Transverse colon (tissue), 4 donors: Measurements from ENCODE around the gene NUDCD2. TPM values are rescaled to one million over a fixed set of nuclear protein-coding genes. Genes with fewer than 3 reads are reported as not detected.

Experiments used
- DNase-seq: peaks from one replicate; pipeline ENCODE4 v3.0.0-alpha.2; 2019
- H3K27ac ChIP-seq, 4 donors: fragments of 200-600 bp; sonication (generic); 2 replicates each; pipeline ENCODE4 v1.5.1; 2016 to 2018; ENCODE audit warnings: inconsistent platforms in 4 of 4
- H3K27me3 ChIP-seq: fragments of 200-600 bp; sonication (generic); 2 replicates; pipeline ENCODE4 v1.5.1; 2017; ENCODE audit warnings: inconsistent platforms
- H3K36me3 ChIP-seq, 4 donors: fragments of 200-600 bp; sonication (generic); 2 replicates each; pipeline ENCODE4 v1.5.1; 2017 to 2019; ENCODE audit warnings: inconsistent platforms in 4 of 4
- H3K4me1 ChIP-seq, 4 donors: fragments of 200-600 bp; sonication (generic); 2 replicates each; pipeline ENCODE4 v1.5.1; 2017 to 2020; ENCODE audit warnings: inconsistent platforms in 4 of 4
- H3K4me3 ChIP-seq, 4 donors: fragments of 200-600 bp; sonication (generic); 1 replicate in 1 of 4; 2 replicates in 3 of 4; pipeline versions ENCODE4 v1.5.1 to v1.6.1; 2017 to 2019; ENCODE audit warnings: inconsistent platforms in 4 of 4
- H3K9me3 ChIP-seq, 2 donors: fragments of 200-600 bp; sonication (generic); 2 replicates each; pipeline ENCODE4 v1.5.1; 2017 to 2019; ENCODE audit warnings: inconsistent platforms in 2 of 2
- EP300 ChIP-seq: sonication (generic); formaldehyde crosslinking; IDR thresholded peaks from one replicate; pipeline ENCODE4 v1.6.1; 2017; ENCODE audit warnings: antibody characterized with exemption, low read depth
- POLR2A ChIP-seq: fragments of 450-650 bp; IDR thresholded peaks from one replicate; pipeline ENCODE4 v1.6.1; 2016; ENCODE audit warnings: antibody characterized with exemption, mild to moderate bottlenecking, moderate library complexity
- POLR2AphosphoS5 ChIP-seq, 3 donors: sonication (generic); formaldehyde crosslinking; IDR thresholded peaks; one replicate each; pipeline ENCODE4 v1.6.1; 2016; ENCODE audit warnings: antibody characterized with exemption in 3 of 3
- WGBS, 2 donors: methylation state at CpG; one replicate each; pipeline ENCODE4 v1.1.5; 2018; ENCODE audit warnings: low coverage in 1 of 2; 5-methylcytosine and 5-hydroxymethylcytosine counted together
- in situ Hi-C, 4 donors: fragments of 200-750 bp; cut with MboI; loops; one replicate each; pipeline versions ENCODE4 v1.15.0 to v1.15.1; 2017; ENCODE audit warnings: low sequenced_read_pairs in 3 of 4, low pct_ligation_motif_present in 1 of 4, low pct_unique_long_range_greater_than_20kb in 1 of 4
- intact Hi-C: fragments of 100-400 bp; cut with DNase I; formaldehyde crosslinking; loops from one replicate; pipeline ENCODE4 v1.15.1; 2023; ENCODE audit warnings: low total_unique reads
- total RNA-seq, 4 donors: library from RNA; depleted of rRNA; stranded (reverse); fragments of >200 nt; gene quantifications; one replicate each; pipeline ENCODE4 v1.1.0, GENCODE V29; 2016
- TF ChIP-seq, protein P1 (sequence below), 5 experiments: fragments of 200-600 bp in 3 of 5; fragments of 450-650 bp in 2 of 5; sonication (generic) in 3 of 5; IDR thresholded peaks; 1 replicate in 2 of 5; 2 replicates in 3 of 5; pipeline ENCODE4 v1.5.1; 2016 to 2017; ENCODE audit warnings: antibody characterized with exemption in 5 of 5, inconsistent platforms in 3 of 5, mild to moderate bottlenecking in 2 of 5, moderate library complexity in 1 of 5

Gene NUDCD2
- total RNA-seq, 4 donors from 2014 or later: 1.5 to 6.2 (median 3.1) TPM

DNA sequence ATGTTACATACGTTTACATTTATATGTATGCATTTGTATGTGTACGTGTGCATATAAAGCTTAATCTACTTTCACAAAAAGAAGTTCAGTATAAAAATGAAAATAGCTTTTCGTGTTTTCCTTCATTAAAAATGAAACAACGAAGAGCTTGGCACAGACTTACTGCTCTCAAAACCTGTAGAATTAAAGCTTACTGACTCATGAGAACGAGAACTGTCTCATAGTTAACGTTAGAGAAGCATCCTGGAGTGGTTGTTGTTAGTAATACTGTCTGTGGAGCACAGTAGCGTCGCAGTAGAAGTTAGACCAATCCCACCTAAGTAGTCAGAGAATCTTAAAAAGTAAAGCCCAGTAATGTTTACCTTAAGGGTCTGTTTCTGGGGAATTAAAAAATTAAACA, 46.8 kb upstream of the NUDCD2 start:
- Histone ChIP-seq H3K4me3 (peak overlapping the region; percentile 84 to 98 (median 88)), H3K4me1 (peaks cover 25 to 67% (median 38%) of the 10 kb centered on the region in 4 donors)
- intact Hi-C loops: no loop called here

DNA sequence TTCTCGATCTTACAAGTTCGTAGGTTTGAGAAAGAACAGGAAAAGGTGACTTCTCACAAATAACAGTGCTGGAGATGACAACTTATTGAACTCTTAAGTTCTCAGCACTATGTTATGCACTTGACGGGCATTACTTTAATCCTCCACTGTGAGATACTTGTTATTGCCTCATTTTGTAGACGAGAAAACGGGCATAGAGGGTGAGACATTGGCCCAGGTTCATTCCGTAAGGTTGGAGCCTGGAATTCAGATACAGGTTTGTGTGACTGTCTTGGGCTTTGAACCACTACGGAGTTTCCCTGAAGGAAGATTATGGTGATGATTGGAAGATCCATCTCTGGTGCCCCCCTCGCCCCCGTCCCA, 46.2 kb upstream of the NUDCD2 start:
- no peak for TF ChIP-seq POLR2AphosphoS5 (IDR thresholded peaks at IDR 0.05)
- no peaks in the 10 kb centered on the region for H3K36me3 ChIP-seq
- intact Hi-C loops: no loop called here
- 0 to 1% methylated on average over 2 to 9 of the region's 9 CpGs for WGBS, 2 donors
- no peaks in the 10 kb centered on the region for H3K27me3 ChIP-seq
- peak overlapping the region; percentile 84 to 98 (median 88) for H3K4me3 ChIP-seq
- H3K4me1 ChIP-seq: peaks cover 24 to 63% (median 38%) of the 10 kb centered on the region in 4 donors
- DNase-seq: no peak
- no peaks in the 10 kb centered on the region for H3K9me3 ChIP-seq
- in situ Hi-C loops: loop anchor here in 1 of 4 donors (10.0 kb wide), 1 partner anchor 51 kb away; no protein-coding TSS in a partner anchor
- H3K27ac ChIP-seq: peak overlapping the region; percentile 99 to 100 (median 99)

More for the DNA sequence above, 46.8 kb upstream of the NUDCD2 start:
- no peaks in the 10 kb centered on the region for H3K27me3 ChIP-seq
- DNase-seq: no peak
- in situ Hi-C loops: loop anchor here in 1 of 4 donors (10.0 kb wide), 1 partner anchor 52 kb away; no protein-coding TSS in a partner anchor
- TF ChIP-seq POLR2AphosphoS5 (IDR thresholded peaks at IDR 0.05) (no peak), EP300 (no peak), POLR2A (no peak)
- TF ChIP-seq, protein P1, sequence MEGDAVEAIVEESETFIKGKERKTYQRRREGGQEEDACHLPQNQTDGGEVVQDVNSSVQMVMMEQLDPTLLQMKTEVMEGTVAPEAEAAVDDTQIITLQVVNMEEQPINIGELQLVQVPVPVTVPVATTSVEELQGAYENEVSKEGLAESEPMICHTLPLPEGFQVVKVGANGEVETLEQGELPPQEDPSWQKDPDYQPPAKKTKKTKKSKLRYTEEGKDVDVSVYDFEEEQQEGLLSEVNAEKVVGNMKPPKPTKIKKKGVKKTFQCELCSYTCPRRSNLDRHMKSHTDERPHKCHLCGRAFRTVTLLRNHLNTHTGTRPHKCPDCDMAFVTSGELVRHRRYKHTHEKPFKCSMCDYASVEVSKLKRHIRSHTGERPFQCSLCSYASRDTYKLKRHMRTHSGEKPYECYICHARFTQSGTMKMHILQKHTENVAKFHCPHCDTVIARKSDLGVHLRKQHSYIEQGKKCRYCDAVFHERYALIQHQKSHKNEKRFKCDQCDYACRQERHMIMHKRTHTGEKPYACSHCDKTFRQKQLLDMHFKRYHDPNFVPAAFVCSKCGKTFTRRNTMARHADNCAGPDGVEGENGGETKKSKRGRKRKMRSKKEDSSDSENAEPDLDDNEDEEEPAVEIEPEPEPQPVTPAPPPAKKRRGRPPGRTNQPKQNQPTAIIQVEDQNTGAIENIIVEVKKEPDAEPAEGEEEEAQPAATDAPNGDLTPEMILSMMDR (IDR thresholded peaks at IDR 0.05): no peak
- WGBS, 2 donors: 1 to 4% methylated on average over 8 of the region's 8 CpGs
- H3K36me3 ChIP-seq: no peaks in the 10 kb centered on the region
- H3K9me3 ChIP-seq: no peaks in the 10 kb centered on the region
- peak overlapping the region; percentile 99 to 100 (median 99) for H3K27ac ChIP-seq

DNA sequence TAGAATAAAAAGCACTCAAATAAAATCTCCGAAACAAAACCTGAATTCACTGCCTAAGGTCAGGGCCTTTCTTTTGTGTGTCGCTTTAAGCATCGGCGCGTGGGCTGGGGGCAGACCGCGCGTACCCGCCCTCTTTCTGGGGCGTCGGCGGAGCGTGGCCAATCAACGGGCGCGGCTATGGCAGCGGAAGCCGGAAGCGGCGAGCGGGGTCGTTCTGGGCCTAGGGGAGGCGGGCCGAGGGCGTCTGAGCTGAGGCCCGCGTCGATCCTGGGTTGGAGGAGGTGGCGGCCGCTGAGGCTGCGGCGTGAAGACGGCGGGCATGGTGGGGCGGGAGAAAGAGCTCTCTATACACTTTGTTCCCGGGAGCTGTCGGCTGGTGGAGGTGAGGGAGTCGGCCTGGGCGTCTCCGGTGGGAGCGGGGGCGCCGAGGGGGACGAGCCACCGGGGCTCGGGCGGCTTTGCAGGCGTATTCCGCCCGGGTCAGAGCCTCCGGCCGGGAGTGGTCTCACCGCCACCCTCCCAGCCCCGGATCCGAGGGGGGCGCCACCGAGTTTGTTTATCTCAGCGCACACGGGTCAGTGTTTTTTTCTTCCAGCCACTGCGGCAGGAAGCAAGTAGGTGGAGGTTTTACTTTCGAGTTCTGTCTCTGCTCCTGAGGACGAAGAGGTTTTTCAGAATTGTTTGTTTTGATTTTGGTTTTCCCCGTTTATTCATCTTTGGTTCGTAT, 45.6 kb upstream of the NUDCD2 start, which contains the start of gene MAT2B:
TSS of gene MAT2B (plus strand) at position 252 of the 727 bp plus-strand sequence. CDS start at position 320, 68 bp downstream.
- intact Hi-C loops: loop anchor here (2.0 kb wide), 1 partner anchor 49 kb away; no protein-coding TSS in a partner anchor
- WGBS, 2 donors: 0 to 1% methylated on average over 6 to 51 of the region's 64 CpGs
- H3K4me3 ChIP-seq: peak within 1 kb of the TSS; percentile 84 to 98 (median 88)
- H3K4me1 ChIP-seq: peaks cover 24 to 61% (median 38%) of the 10 kb centered on the region in 4 donors
- peak; percentile 97 for DNase-seq
- no peaks in the 10 kb centered on the region for H3K9me3 ChIP-seq
- H3K27ac ChIP-seq: peak within 1 kb of the TSS; percentile 99 to 100 (median 99)
- H3K36me3 ChIP-seq: no peaks in the 10 kb centered on the region
- no peaks in the 10 kb centered on the region for H3K27me3 ChIP-seq
- in situ Hi-C loops: loop anchor here in 1 of 4 donors (10.0 kb wide), 1 partner anchor 51 kb away; no protein-coding TSS in a partner anchor
- TF ChIP-seq POLR2AphosphoS5 (IDR thresholded peaks at IDR 0.05): peak; percentile 96 to 97 (median 97)
- TF ChIP-seq EP300: no peak
- peak; percentile 98 for TF ChIP-seq POLR2A
- TF ChIP-seq, protein P1 (IDR thresholded peaks at IDR 0.05): peak; percentile 33 to 62 (median 38)

DNA sequence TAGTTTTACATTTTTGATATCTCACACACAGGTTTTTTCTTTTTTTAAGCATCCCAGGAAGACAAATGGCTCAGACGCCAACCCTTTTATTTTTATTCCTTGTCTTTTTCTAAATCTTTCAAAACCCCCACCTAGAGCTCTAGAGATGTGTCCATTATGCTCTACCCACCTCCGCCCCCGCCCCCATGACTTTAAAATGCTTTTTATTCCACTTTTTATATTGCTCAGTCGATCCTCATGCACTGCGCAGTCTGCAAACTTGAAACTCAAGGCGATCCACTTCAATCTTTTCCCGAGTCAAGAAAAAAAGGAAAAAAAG, 45.1 kb upstream of the NUDCD2 start:
- no peak for TF ChIP-seq POLR2AphosphoS5 (IDR thresholded peaks at IDR 0.05)
- no peak for TF ChIP-seq EP300
- TF ChIP-seq, protein P1 (IDR thresholded peaks at IDR 0.05): no peak
- TF ChIP-seq POLR2A: no peak
- Histone ChIP-seq H3K9me3 (no peaks in the 10 kb centered on the region), H3K27me3 (no peaks in the 10 kb centered on the region), H3K4me1 (peaks cover 23 to 56% (median 36%) of the 10 kb centered on the region in 4 donors), H3K4me3 (peak overlapping the region; percentile 45 to 98 (median 86)), H3K36me3 (no peaks in the 10 kb centered on the region), H3K27ac (peak overlapping the region; percentile 99 to 100 (median 99))
- intact Hi-C loops: loop anchor here (2.0 kb wide), 1 partner anchor 48 kb away; no protein-coding TSS in a partner anchor
- WGBS, 2 donors: 0 to 1% methylated on average over 7 of the region's 7 CpGs
- DNase-seq: no peak
- in situ Hi-C loops: loop anchor here in 1 of 4 donors (10.0 kb wide), 1 partner anchor 50 kb away; no protein-coding TSS in a partner anchor
